ENCODE data around the gene ZNF410.

- TF ChIP-seq CTCF (IDR thresholded peaks at IDR 0.05) (no peak), POLR2A (IDR thresholded peaks at IDR 0.05) (no peak)
Measured at GRCh38 chr14:73895939-73896338, 9.3 kb downstream of the ZNF410 start.

All from thyroid gland (tissue), 4 donors.